Stromal cell of bone marrow (primary cell): ENCODE data around the gene WDR43.
A peak's percentile ranks its signal among the peaks of the same experiment; 100 is the strongest.

ENCODE experiments used
- DNase-seq: peaks from one replicate; pipeline ENCODE4 v3.0.0-alpha.2; 2012; ENCODE audit warnings: low read depth

The WDR43 gene, protein sequence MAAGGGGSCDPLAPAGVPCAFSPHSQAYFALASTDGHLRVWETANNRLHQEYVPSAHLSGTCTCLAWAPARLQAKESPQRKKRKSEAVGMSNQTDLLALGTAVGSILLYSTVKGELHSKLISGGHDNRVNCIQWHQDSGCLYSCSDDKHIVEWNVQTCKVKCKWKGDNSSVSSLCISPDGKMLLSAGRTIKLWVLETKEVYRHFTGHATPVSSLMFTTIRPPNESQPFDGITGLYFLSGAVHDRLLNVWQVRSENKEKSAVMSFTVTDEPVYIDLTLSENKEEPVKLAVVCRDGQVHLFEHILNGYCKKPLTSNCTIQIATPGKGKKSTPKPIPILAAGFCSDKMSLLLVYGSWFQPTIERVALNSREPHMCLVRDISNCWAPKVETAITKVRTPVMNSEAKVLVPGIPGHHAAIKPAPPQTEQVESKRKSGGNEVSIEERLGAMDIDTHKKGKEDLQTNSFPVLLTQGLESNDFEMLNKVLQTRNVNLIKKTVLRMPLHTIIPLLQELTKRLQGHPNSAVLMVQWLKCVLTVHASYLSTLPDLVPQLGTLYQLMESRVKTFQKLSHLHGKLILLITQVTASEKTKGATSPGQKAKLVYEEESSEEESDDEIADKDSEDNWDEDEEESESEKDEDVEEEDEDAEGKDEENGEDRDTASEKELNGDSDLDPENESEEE

DNA sequence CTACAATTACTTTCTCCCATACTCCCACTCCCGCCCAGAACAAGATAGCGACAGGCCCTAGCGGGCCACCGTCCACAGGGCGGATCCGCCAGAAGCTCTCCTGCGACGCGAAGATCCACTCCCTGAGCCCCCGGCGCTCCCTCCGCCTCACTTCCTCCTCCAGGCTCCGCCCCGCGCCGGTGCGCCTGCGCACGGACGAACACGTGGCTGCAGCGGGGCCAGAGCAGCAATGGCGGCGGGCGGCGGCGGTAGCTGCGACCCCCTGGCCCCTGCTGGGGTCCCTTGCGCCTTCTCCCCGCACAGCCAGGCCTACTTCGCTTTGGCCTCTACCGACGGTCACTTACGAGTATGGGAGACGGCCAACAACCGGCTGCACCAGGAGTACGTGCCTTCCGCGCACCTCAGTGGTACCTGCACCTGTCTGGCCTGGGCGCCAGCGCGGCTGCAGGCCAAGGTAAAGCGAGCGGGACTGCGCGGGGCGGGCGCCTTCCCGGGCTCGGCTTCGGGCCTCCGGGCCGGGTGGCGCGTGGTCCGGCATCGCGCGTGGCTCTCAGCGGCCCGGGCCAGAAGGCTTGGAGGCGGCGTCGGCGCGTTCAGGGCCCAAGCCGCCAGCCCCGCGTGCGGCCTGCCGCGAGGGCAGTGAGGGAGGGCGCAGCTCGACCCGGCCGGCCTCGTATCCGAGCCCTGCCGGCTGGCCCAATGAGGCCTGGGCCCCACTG lies at the start of gene WDR43:
Gene WDR43 (plus strand): TSS at position 198 of the 719 bp plus-strand sequence. CDS start 32 bp downstream, at position 230.
- peak; percentile 97 for DNase-seq

DNA sequence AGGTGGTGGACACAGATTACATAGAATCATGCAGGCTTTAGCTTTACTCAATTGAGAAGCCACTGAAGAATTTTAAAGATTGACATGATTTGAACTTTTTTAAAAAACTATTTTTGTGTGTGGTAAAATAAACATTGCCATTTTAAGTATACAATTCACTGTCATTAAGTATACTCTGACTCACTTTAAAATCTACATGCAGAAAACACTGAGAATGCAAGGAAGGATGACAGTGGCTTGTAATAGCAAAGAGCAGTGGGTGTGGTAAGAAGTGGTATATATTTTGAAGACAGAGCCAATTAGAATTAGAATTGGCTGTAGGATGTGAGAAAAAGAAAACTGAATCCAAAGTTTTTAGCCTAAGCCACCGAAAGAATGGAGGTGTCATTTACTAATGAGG lies 39.3 kb upstream of the WDR43 start:
- no peak for DNase-seq

DNA sequence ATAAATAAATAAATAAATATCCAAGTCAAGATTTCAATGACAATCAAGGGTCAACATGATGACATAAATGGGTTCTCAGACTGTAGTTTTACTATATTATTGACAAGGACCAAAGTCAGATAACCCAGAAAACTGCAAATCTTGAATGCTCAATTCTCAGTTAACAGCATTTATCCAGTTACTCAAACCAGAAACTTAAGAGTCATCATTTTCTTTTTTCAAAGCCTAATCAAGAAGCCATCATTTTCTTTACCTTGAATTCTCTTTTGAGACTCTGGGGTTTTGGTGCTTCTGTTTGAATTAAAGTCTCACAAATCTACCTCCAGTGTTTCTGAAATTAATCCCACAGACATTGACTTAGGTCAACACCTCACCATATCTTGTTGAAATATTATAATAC lies 38.5 kb upstream of the WDR43 start:
- no peak for DNase-seq

DNA sequence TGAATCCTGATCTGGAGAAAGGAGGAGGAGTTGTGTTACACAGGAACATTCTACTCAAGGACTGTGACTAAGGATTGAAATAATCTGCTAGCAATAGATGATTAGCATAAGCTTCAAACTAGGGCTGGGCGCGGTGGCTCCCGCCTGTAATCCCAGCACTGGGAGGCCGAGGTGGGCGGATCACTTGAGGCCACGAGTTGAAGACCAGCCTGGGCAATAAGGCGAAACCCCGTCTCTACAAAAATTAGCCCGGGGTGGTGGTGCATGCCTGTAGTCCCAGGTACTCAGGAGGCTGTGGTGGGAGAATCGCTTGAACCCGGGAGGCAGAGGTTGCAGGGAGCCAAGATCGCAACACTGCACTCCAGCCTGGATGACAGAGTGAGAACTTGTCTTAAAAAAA lies 25.9 kb upstream of the WDR43 start:
- no peak for DNase-seq

DNA sequence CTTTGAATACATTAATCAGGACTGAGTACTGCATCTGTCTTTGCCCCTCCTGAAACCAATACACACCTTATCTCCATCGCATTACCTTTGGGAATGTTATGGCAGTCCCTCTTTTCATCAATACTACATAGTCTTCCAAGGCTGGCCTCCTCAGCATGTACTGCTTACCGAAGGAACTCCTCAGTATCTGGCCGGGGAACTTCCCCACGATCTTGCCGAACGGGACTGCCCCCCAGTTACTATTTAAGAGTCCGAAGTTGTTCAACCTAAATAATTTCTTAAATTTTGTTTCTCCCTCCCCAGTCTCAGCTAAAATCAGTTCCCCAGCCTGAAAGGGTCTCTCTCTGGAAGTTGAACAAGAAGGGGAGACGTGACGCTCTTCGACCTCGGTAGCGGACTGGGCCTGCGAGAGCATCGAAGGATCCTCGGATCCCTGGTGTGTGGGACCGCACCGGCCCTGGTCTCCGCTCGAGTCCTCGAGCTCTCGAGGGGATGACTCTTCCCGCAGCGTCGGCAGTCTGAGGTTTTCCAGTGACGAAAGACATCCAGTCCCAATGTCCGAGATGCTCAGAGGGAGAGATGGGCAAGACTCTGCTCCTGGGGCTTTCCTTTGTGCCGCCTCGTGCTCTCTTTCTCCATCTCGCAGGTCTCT lies 24.8 kb upstream of the WDR43 start:
- DNase-seq: no peak

DNA sequence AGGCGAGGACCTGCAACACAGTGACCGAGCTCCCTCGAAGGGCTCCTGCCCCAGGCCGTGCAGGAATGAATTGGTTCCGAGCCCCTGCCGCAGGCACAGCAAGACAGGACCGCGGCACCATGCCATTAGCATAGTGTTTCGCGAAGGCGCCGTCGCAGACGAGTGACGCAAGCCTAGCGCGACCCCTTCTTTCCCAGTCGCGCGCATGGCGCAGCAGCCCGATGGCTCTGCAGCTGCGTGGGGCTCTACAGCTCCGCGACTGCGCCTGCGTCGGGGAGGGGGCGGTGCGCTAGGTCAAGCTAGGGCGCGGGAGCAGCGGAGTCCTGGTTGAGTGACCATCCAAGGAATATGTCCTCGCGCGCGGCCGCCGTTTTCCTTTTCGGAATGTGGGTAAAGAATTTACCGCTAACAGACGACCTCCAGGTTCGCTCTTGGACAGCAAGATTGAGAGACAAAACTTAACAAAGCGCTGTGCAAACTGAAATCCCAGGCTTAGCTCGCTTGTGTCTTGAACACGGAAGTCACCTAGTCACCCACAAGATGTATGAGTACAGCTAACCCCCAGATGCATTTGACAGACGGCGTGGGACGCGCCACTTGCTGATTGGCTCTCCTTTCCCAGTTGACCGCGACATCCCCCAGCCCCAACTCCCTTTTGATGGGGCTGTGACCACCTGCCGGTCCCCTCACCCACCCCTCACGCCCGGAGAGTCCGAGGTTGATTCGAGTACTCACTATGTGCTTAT lies 24.1 kb upstream of the WDR43 start, which contains the start of gene TRMT61B:
Gene TRMT61B (minus strand): TSS at position 164 of the 746 bp plus-strand sequence. CDS start 32 bp downstream, at position 132.
- DNase-seq: peak; percentile 86

DNA sequence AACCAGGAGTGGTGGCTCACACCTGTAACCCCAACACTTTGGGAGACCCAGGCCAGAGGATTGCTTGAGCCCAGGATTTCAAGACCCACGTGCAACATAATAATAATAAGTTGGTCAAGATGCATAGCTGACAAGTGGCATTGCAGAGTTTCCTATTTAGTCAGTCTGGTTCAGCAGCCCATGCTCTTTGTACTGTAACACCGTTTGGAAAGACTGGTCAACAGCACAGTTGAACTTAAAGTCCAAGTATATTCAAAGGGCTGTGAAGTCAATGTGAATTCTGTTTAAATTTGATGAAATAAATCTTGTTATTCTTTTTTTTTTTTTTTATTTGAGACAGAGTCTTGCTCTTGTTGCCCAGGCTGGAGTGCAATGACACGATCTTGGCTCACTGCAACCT lies 22.8 kb upstream of the WDR43 start:
- DNase-seq: no peak

DNA sequence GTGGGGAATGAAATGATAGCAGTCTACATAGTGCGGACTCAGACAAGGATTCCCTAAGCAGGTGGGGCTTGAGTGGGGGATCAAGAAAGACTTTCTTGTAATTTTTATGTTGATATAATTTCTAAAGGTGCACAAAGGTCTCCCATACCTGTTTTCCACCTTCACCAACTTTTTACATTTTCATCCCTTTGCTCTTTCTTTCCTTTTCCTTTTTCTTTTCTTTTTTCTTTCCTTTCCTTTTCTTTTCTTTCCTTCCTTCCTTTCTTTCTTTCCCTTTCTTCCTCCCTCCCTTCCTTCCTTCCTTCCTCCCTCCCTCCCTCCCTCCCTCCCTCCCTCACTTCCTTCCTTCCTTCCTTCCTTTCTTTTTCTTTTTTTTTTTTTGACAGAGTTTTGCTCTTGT lies 14.3 kb upstream of the WDR43 start:
- no peak for DNase-seq

DNA sequence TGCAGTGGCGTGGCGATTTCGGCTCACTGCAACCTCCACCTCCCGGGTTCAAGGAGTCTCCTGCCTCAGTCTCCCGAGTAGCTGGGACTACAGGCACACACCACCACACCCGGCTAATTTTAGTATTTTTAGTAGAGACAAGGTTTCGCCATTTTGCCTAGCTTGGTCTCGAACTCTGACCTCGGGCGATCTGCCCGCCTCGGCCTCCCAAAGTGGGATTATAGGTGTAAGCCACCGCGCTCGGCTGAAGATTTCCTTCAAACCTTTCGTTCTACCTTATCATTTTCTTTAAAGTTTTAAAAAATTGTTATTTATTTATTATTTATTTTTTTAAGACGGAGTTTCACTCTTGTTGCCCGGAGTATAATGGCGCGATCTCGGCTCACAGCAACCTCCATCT lies 979 bp upstream of the WDR43 start:
- no peak for DNase-seq

DNA sequence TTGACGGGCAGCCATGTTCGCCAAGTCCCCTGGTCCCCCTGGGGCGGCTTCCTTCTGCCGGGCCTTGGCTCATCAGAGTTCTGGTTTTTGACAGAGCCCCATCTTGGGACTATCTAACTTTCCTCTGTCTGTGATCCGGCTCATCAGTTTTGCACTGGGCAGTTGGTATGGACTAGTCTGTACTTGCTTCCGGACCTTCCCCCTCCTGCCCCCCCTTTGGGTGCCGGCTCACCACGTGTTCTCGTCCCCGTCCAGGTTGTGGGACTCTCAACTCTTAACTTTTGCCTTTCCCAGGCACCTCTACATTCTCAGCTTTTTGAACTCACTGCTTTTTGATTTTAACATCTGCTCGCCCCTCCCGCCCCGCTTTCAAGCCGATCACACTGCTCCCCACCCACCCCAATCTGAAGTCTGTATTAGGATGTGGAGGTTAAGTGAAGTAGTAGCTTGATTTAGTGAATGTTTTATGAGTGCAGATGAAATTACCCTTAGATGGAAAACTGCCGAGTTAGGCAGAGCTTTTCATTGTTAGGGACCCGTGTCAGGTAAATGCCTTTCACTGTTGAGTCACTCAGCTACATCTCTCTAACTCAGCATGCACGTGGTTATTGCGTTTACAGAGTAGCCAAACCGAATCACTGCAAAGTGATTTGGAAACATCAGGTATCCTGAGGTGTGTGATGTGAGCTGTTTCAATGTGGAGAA lies 874 bp downstream of the WDR43 start:
- no peak for DNase-seq

DNA sequence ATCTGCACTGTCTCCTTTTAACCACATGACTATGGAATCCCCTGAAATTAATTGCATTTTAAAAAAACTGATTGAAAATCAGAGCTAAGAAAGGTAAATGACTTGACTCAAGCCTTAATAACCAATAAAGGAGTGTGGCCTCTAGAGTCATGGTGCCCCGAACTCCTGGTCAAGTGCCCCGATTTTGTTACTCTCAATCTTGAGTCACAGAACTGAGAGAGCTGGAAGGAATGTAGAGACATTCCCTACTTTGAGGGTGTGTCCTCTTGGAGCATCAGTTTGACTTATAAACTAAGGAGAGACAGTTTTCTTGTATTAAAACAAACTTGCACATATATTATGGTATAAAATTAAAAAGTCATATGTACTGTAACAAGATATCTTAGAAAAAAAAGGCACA lies 2.4 kb downstream of the WDR43 start:
- DNase-seq: peak; percentile 17

DNA sequence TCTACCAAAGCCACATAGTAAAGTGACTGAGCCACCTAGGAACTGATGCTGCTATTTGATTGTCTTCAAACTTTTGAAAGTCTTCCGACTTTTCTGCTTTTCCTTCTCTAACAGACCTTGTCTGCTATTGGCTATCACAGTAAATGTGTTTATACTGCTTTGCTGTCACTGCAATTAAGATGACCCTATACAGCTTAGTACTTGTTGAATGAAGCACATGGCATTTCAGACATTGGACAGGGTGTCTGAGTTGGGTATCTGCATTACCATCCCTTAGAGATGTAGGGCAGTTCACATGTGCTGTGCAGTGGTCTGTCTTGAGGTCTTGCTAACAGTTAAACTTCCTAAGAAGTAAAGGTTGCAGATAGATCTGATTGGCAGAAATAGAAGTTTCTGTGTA lies 3.6 kb downstream of the WDR43 start:
- DNase-seq: no peak

DNA sequence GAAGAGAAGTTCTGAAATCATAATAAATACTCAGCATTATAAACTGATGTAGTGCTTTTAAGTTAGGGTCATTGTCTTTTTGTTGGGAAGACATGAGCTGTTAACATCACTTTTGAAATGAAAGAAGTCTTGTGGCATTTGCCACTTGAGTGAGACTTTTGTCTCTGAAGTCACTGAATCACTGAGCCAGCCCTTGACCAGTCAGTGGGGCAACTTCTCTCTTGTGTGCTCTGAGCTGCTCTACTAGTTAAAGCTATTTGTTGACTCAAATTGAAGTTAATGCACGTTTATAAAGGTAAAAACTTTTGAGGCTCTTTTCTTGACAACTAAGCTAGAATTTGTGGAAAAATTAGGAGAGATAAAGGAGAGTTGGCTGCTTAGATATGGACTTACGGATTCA lies 6.7 kb downstream of the WDR43 start:
- no peak for DNase-seq

DNA sequence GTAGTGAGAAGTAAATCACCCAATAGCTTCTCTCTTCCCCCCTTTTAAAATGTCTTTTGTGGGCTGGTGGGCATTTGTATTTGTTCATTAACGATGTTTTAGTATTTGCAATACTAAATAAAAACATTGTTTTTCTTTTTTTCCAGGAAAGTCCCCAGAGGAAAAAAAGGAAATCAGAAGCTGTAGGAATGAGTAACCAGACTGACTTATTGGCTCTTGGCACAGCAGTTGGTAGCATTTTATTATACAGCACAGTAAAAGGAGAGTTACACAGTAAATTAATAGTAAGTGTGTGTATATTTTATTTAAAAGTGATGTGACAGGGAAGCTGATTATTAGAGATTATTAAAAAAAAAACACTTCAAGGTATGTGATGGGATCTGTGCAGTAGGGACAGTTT lies 7.4 kb downstream of the WDR43 start:
- DNase-seq: peak; percentile 40

DNA sequence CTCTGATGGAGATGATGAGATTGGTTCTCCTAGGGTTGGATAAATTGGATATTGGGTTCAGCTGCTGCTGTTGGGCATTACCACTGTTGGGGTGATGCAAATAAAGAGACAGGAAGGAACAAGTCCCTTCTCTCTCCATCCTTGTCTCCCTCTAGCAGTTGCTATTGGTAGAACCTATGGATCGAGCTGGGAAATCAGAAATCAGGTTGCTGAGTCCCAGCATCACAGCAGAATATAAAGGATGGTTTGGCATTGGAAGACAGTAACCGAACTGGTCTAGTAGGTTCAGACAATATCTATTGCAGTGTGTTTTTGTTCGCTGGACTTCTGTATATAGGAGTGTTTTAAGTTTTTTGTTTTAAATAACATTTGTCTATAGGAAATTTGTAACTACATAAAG lies 8.1 kb downstream of the WDR43 start:
- no peak for DNase-seq

DNA sequence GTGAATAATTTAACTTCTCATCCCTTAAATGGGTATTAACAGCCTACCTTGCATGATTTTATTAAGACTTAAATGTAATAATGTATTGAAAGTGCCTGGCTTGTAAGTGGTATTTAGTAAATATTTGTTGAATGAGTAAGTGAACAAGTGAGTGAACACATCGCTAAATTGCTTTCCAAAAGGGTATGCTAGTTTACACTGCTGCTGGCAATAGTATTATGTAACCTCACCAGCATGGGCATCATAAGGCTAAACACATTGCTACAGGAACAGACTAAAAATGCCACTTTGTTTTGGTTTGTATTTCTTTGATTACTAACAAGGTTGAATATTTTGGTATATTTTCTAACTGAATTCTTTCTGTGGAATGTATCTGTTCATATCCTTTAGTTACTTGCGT lies 9.8 kb downstream of the WDR43 start:
- DNase-seq: no peak

DNA sequence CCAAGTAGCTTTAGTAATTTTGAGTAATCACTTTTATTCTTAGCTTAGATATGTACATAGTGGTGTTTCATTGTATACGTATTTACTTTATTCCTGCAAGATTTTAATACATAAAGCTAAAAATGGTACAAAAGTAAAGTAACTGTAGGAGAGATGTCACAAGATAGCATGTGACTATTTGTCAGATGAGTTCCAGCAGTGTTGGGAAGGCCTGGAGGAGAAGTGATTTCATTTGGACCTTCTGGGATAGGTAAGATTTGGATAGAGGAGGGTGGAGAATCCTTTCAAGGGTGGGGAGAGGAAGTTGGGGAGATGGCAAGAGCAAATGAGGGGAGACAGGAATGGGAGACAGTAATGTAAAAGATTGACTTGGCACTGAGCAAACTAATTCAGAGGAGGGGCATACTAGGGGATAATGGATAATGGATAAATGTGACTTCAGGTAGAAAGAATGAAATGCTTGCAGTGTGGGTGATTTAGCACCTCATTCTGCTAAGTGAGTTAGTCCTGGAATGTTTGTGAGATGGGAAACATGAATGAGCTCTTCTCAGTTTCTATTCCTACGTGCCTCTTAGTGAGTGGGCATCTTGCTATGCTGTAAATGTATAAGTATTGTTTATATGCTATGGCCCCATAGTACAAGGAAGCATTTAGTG lies 10.5 kb downstream of the WDR43 start:
- no peak for DNase-seq

DNA sequence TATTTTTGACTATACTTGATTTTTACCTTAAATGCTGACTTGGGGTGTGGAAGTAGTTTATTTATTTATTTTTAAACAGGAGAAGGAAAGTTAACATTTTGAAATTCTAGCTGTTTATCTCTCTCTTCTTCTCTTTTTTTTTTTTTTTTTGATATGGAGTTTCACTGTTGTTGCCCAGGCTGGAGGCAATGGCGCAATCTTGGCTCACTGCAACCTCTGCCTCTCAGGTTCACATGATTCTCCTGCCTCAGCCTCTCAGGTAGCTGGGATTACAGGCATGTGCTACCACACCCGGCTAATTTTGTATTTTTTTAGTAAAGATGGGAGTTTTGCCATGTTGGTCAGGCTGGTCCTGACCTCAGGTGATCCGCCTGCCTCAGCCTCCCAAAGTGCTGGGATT lies 11.1 kb downstream of the WDR43 start:
- no peak for DNase-seq

DNA sequence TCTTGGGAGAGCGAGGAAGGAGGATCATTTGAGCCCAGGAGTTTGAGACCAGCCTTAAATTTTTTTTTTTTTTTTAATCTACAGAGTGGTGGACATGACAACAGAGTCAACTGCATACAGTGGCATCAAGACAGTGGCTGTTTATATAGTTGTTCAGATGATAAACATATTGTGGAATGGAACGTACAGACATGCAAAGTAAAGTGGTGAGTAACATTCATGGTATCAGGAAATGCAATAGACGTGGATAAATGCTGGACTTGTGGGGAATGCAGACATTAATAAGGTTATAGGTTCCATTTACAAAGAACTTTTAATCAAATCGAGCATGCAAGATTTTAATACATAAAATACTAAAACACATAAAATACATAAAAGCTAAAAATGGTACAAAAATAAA lies 11.9 kb downstream of the WDR43 start:
- DNase-seq: no peak

DNA sequence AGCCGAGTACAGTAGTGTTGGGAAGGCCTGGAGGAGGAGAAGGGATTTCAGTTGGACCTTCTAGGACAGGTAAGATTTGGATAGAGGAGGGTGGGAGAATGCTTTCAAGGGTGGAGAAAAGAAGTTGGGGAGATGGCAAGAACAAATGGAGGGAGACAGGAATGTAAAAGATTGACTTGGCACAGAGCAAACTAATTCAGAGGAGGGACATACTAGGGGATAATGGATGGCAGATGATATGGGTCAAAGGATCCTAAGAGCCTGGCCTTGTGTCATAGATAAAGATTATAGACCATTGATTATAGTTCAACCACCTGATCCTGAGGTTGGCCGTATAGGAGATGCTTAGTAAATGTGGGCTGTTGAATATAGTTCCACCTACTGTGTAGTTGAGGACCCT lies 12.4 kb downstream of the WDR43 start:
- no peak for DNase-seq

DNA sequence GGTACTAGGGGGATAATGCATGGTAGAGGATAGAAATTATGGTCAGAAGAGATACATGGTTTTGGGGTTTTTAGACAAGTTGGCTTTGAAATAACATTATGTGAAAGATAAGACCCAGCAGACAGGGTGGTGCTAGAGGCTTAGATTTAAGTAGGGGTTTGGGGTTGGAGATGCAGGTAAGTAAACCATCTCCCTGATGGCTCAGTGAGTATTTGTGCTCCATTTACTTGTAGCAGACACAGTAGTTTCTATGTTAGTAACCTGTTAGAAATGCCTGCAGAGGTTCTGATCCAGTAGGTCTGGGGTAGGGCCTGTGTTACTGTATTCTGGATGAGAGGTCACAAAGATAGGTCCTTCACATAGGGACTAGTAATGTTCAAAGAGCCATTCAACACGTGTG lies 13.7 kb downstream of the WDR43 start:
- no peak for DNase-seq
